Endothelial cell of umbilical vein (primary cell): ENCODE measurements around the gene RBPJ. TPM values are rescaled to one million over a fixed set of nuclear protein-coding genes. Genes with fewer than 3 reads are reported as not detected.

Experiments used
- BruUV-seq: library from RNA; stranded (reverse); fragments of 400-500 nt; replicated peaks from 2 replicates; lab custom pipeline; 2021; lab: Mats Ljungman, UMichigan
- CTCF ChIA-PET: fragments of 300-600, 350-600 bp; sonication (Branson Sonifier 250); formaldehyde crosslinking; loops from one replicate; lab custom pipeline; 2021; ENCODE audit warnings: antibody characterized with exemption, inconsistent platforms; lab: Charles Lee
- POLR2A ChIA-PET: fragments of 300-600, 350-600 bp; sonication (Branson Sonifier 250); formaldehyde crosslinking; loops from one replicate; lab custom pipeline; 2021; ENCODE audit warnings: antibody characterized with exemption, inconsistent platforms; lab: Charles Lee
- DNase-seq: peaks from one replicate; pipeline ENCODE4 v3.0.0-alpha.2; 2011; ENCODE audit warnings: low read depth, low spot score
- FAIRE-seq: peaks from 2 replicates; lab custom pipeline; 2011; peaks lifted over from hg19 to GRCh38; lab: Jason Lieb, UNC
- H2AFZ ChIP-seq: 2 replicates; pipeline ENCODE4 v1.6.0; 2012; ENCODE audit warnings: low read depth, low read length, control low read depth, inconsistent platforms
- H3K27ac ChIP-seq: 2 replicates; pipeline ENCODE4 v1.5.1; 2011; ENCODE audit warnings: low read depth, mild to moderate bottlenecking, control low read depth, low read length, moderate library complexity; ENCODE audit not compliant: insufficient read depth
- H3K27me3 ChIP-seq, 2 experiments: 2 replicates each; pipeline versions ENCODE4 v1.6.0 to v1.6.1; 2011; ENCODE audit warnings: low read length in 2 of 2, mixed read lengths in 1 of 2; ENCODE audit not compliant: control insufficient read depth in 2 of 2, insufficient read depth in 2 of 2
- H3K36me3 ChIP-seq, 2 experiments: 2 replicates in 1 of 2; 3 replicates in 1 of 2; pipeline ENCODE4 v1.5.1; 2011; ENCODE audit warnings: low read length in 2 of 2, mild to moderate bottlenecking in 1 of 2, moderate library complexity in 1 of 2; ENCODE audit not compliant: control insufficient read depth in 2 of 2, insufficient read depth in 2 of 2; ENCODE audit errors: extremely low read depth in 1 of 2
- H3K4me1 ChIP-seq: 3 replicates; pipeline ENCODE4 v1.5.1; 2011; ENCODE audit warnings: mild to moderate bottlenecking, low read length; ENCODE audit not compliant: control insufficient read depth, insufficient read depth; ENCODE audit errors: extremely low read depth
- H3K4me2 ChIP-seq: 2 replicates; pipeline ENCODE4 v1.6.1; 2011; ENCODE audit warnings: low read length, control low read depth, mixed read lengths; ENCODE audit not compliant: insufficient read depth
- H3K4me3 ChIP-seq, 3 experiments: fragments of 200-600 bp in 1 of 3; sonication (generic), shearing (Covaris generic) in 1 of 3; replicated peaks in 1 of 3; 2 replicates each; pipeline ENCODE4 v1.5.1; 2011 to 2016; ENCODE audit warnings: control low read depth in 3 of 3, low read length in 3 of 3, mild to moderate bottlenecking in 2 of 3, inconsistent platforms in 1 of 3, low read depth in 1 of 3, moderate library complexity in 1 of 3; ENCODE audit not compliant: insufficient read depth in 1 of 3
- H3K79me2 ChIP-seq: 2 replicates; pipeline ENCODE4 v1.6.0; 2012; ENCODE audit warnings: low read length, inconsistent platforms; ENCODE audit not compliant: control insufficient read depth, insufficient read depth
- H3K9ac ChIP-seq: replicated peaks from 2 replicates; pipeline ENCODE3; 2011; ENCODE audit warnings: low read length, control low read depth; ENCODE audit not compliant: insufficient read depth; ENCODE audit errors: extremely low read depth
- H3K9me1 ChIP-seq: replicated peaks from 3 replicates; pipeline ENCODE4 v1.6.0; 2011; ENCODE audit warnings: mild to moderate bottlenecking, low read length; ENCODE audit not compliant: control insufficient read depth, insufficient read depth; ENCODE audit errors: extremely low read depth
- H3K9me3 ChIP-seq: replicated peaks from 2 replicates; pipeline ENCODE4 v1.5.1; 2012; ENCODE audit warnings: low read length, inconsistent platforms; ENCODE audit not compliant: control insufficient read depth, insufficient read depth
- H4K20me1 ChIP-seq: replicated peaks from 2 replicates; pipeline ENCODE3; 2011; ENCODE audit warnings: mild to moderate bottlenecking, low read length; ENCODE audit not compliant: control insufficient read depth, insufficient read depth; ENCODE audit errors: extremely low read depth
- CTCF ChIP-seq, 2 donors: IDR thresholded peaks; 1 replicate in 1 of 2; 2 replicates in 1 of 2; pipeline ENCODE4 v1.5.1; 2011; ENCODE audit warnings: low read length in 2 of 2, mild to moderate bottlenecking in 2 of 2, moderate library complexity in 2 of 2, control low read depth in 1 of 2, inconsistent platforms in 1 of 2, low read depth in 1 of 2; ENCODE audit not compliant: insufficient read depth in 1 of 2; ENCODE audit errors: extremely low read depth in 1 of 2
- EZH2 ChIP-seq: IDR thresholded peaks from 2 replicates; pipeline ENCODE4 v1.6.1; 2012; ENCODE audit warnings: borderline replicate concordance, low read depth, mild to moderate bottlenecking, moderate library complexity, low read length, inconsistent platforms; ENCODE audit not compliant: severe bottlenecking
- FOS ChIP-seq: IDR thresholded peaks from 2 replicates; pipeline ENCODE4 v1.6.1; 2011; ENCODE audit warnings: mild to moderate bottlenecking, low read length, moderate library complexity, borderline replicate concordance; ENCODE audit not compliant: insufficient read depth
- GATA2 ChIP-seq: IDR thresholded peaks from 2 replicates; pipeline ENCODE4 v1.7.0; 2011; ENCODE audit warnings: low read depth, mild to moderate bottlenecking, moderate library complexity, mixed read lengths, low read length; ENCODE audit not compliant: insufficient read length, insufficient read depth
- JUN ChIP-seq: IDR thresholded peaks from 2 replicates; pipeline ENCODE4 v1.6.1; 2011; ENCODE audit warnings: borderline replicate concordance, low read depth; ENCODE audit not compliant: insufficient read length, insufficient read depth
- MAX ChIP-seq: IDR thresholded peaks from 2 replicates; pipeline ENCODE4 v1.6.1; 2011; ENCODE audit not compliant: insufficient read depth, insufficient read length
- MYC ChIP-seq: IDR thresholded peaks from one replicate; pipeline ENCODE4 v1.6.1; 2011; ENCODE audit warnings: mild to moderate bottlenecking, low read depth, low read length
- POLR2A ChIP-seq: IDR thresholded peaks from 2 replicates; pipeline ENCODE4 v1.6.1; 2012; ENCODE audit warnings: low read depth, mild to moderate bottlenecking, control low read depth, low read length
- POLR2AphosphoS5 ChIP-seq: IDR thresholded peaks from 2 replicates; pipeline ENCODE4 v1.6.1; 2012; ENCODE audit warnings: low read depth, mild to moderate bottlenecking, control low read depth, low read length, moderate library complexity; ENCODE audit not compliant: insufficient read depth
- dilution Hi-C: fragments of 300-500 bp; cut with MboI; formaldehyde crosslinking; loops from one replicate; pipeline ENCODE4 v1.15.0; 2019; ENCODE audit warnings: low sequenced_read_pairs; ENCODE audit not compliant: extremely low pct_ligation_motif_present
- intact Hi-C: fragments of 100-400 bp; cut with micrococcal nuclease; formaldehyde crosslinking; loops from one replicate; pipeline ENCODE4 v1.10.0; 2022
- polyA plus RNA-seq, 4 experiments: library from polyadenylated mRNA; depleted of rRNA in 3 of 4; stranded (reverse) in 3 of 4; unstranded in 1 of 4; fragments of >200 nt; gene quantifications; 2 replicates each; pipeline versions ENCODE4 v1.2.1 to v1.2.3, GENCODE V29; 2011 to 2012; ENCODE audit warnings: missing spikeins in 1 of 4
- total RNA-seq: library from RNA; stranded (reverse); gene quantifications from 2 replicates; pipeline ENCODE4 v1.2.3, GENCODE V29; 2021

The RBPJ gene
- total and polyA plus RNA-seq, 2 donors (not counting 3 experiments of a cell fraction or from before 2014, with no cell fraction given), result 17.0 to 42.9 TPM

GRCh38 chr4:26441771-26442170 is 121.0 kb downstream of the RBPJ start:
- Histone ChIP-seq H3K4me3 (no peak overlapping the region), H2AFZ (no peak overlapping the region), H4K20me1 (no peaks in the 10 kb centered on the region), H3K9ac (no peak overlapping the region), H3K27me3 (no peaks in the 10 kb centered on the region), H3K36me3 (peaks cover 0 to 2% of the 10 kb centered on the region in 2 experiments), H3K9me3 (no peaks in the 10 kb centered on the region), H3K9me1 (no peaks in the 10 kb centered on the region), H3K79me2 (no peaks in the 10 kb centered on the region), H3K27ac (no peak overlapping the region), H3K4me1 (no peaks in the 10 kb centered on the region), H3K4me2 (no peak overlapping the region)
- dilution Hi-C loops (no loop called here), intact Hi-C loops (no loop called here)
- BruUV-seq, result no TSS peak
- ChIA-PET CTCF (no interaction called here), POLR2A (no interaction called here)
- FAIRE-seq (no peak), DNase-seq (no peak)
- TF ChIP-seq FOS (no peak), POLR2AphosphoS5 (no peak), POLR2A (no peak), MAX (no peak), CTCF (IDR thresholded peaks at IDR 0.05; ENCODE audit: extremely low read depth in 1 of 2, insufficient read depth in 1 of 2, low read depth in 1 of 2, low read length in 2 of 2) (no peak), GATA2 (no peak), JUN (no peak), EZH2 (no peak), MYC (no peak)
